Gastroesophageal sphincter (tissue), 3 donors: Measurements from ENCODE around the gene PDE8B.

Experiments
- EP300 ChIP-seq: sonication (generic); formaldehyde crosslinking; IDR thresholded peaks from one replicate; pipeline ENCODE4 v1.6.1; 2017; ENCODE audit warnings: antibody characterized with exemption, mild to moderate bottlenecking
- POLR2A ChIP-seq, 2 donors: fragments of 450-650 bp; IDR thresholded peaks; one replicate each; pipeline ENCODE4 v1.6.1; 2017; ENCODE audit warnings: antibody characterized with exemption in 2 of 2, mild to moderate bottlenecking in 2 of 2, moderate library complexity in 1 of 2
- POLR2AphosphoS5 ChIP-seq: sonication (generic); formaldehyde crosslinking; IDR thresholded peaks from one replicate; pipeline ENCODE4 v1.6.1; 2017; ENCODE audit warnings: antibody characterized with exemption
- TF ChIP-seq, protein P1 (sequence below), 4 experiments: fragments of 200-600 bp in 2 of 4; fragments of 450-650 bp in 2 of 4; sonication (generic) in 1 of 4; IDR thresholded peaks; one replicate each; pipeline ENCODE4 v1.5.1; 2017 to 2019; ENCODE audit warnings: antibody characterized with exemption in 4 of 4, mild to moderate bottlenecking in 2 of 4, moderate library complexity in 2 of 4

DNA sequence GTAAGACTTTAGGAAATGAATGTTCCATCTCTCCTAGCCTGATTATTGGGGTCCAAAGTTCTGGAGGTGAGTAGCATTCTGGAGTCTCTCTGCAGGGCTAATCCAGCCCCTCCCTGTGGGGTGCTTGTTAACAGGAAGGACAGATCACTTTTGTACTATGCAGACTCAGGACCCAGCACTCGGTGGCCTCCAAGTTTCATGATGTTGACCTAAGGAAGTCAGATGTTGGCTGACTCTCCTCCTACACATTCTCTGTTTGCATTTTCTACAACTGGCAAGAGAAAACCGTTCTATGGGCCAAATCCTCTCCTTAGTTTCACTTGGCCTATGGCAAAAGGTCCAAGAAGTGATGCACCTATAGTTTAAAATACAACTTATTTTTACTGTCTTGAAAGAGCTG is 5.5 kb upstream of the PDE8B start:
- TF ChIP-seq POLR2A (IDR thresholded peaks at IDR 0.05) (no peak), POLR2AphosphoS5 (no peak), EP300 (no peak)
- TF ChIP-seq, protein P1, sequence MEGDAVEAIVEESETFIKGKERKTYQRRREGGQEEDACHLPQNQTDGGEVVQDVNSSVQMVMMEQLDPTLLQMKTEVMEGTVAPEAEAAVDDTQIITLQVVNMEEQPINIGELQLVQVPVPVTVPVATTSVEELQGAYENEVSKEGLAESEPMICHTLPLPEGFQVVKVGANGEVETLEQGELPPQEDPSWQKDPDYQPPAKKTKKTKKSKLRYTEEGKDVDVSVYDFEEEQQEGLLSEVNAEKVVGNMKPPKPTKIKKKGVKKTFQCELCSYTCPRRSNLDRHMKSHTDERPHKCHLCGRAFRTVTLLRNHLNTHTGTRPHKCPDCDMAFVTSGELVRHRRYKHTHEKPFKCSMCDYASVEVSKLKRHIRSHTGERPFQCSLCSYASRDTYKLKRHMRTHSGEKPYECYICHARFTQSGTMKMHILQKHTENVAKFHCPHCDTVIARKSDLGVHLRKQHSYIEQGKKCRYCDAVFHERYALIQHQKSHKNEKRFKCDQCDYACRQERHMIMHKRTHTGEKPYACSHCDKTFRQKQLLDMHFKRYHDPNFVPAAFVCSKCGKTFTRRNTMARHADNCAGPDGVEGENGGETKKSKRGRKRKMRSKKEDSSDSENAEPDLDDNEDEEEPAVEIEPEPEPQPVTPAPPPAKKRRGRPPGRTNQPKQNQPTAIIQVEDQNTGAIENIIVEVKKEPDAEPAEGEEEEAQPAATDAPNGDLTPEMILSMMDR (IDR thresholded peaks at IDR 0.05): no peak
